Activated CD8-positive, alpha-beta memory T cell treated with anti-CD3 and anti-CD28 coated beads for 48 hours (primary cell): ENCODE measurements around the gene PANK4.

Experiments used
- DNase-seq, 3 experiments: peaks; one replicate each; pipeline ENCODE4 v3.0.0-alpha.2; 2020; ENCODE audit warnings: low read depth in 2 of 3, low spot score in 2 of 3

Gene PANK4

DNA sequence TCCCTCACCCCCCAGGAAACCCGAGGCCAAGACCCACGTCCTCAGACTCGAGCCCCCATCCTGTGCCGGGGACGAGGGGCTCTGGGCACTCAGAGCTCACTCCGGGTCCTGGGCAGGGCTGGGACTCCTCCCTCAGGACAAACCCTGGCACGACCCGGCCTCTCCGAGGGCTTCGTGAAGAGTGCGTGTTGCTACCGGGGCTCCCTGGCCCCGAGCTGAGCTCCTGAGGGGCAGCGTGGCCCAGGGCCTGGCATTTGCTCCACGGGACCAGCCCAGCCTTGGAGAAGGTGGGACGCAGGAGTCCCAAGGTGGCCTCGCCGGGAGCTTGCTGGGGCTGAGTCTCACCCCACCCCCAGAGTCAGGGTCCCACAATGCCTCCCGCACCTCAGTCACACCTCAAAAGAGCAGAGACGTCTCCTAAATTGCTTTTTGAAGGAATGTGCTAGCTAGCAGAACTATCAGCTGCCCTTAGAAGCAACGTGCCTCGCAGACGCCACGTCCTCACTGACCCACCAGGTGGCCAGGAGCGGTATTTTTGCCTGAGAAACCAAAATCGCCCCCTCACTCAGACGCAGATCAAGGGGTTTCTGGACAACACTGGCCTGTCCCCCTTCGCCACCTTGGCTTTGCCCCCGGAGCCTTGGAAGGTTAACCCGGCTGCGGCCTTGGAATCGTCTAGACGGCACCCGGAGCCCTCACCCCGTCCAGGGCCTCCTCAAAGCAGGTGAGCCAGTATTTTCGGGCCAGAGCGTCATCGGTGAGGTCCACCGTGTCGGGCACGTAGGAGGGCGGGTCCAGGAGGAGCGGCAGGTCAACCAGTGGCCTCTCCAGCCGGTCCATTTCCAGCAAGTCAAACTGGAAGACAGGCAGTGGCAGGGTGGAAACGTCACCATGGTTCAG lies 11.3 kb downstream of the PANK4 start:
- DNase-seq: no peak

DNA sequence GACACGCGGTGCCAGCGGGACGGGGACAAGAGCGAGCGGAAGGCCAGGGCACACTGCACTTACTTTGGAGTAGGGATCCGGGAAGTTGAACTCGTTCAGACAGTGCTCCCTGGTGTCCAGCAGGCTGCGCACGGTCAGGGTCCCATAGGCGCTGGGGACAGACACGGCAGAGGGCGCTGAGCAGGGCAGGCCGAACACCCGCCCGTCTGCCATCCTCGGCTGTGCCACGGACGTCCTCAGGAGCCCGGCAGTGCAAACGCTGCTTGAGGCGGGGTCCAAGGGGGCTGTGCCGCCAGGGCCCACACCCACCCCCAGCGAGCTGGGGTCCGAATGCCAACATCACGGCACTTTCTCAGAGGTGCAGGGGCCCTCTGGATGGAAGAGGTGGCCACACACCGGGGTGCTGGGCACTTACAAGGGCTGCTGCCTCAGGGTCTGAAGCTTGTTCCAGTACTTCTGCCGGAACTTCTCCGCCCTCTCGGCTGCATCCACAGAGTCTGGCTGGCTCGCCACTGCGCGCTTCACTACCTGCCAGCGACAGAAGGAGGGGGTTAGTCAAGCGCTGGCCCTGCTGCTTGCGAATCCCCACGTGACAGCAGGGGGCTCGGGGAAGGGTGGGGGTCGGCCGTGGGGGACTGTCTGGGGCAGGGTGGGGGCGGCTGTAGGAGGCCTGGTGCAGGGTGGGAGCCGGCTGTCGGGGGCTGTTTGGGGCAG lies 12.3 kb downstream of the PANK4 start:
- DNase-seq: no peak

DNA sequence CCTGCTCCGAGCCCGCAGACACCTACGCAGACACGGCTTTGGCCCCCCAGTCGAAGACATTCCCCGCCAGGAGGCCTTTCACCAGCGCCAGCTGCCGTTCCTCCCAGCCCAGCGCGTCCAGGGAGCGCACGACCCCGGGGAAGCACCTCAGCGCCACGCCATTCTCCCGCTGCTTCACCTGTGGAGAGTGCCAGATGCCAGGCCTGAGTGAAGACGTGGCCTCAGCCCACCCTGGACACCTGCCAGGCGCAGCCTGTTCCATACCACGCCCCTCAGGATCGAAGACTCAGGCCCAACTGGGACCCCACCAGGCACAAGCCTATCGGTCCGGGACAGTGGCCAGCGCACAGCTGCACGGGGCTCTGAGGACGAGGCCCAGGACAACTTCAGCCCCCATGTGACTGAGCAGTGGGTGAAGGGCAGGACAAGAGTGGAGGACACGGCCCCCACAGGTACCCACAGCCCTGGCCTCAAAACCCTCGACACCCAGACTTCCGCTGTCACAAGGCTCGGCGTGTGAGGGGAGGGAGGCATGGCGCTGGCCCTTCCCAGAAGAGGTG lies 13.5 kb downstream of the PANK4 start:
- no peak for DNase-seq

DNA sequence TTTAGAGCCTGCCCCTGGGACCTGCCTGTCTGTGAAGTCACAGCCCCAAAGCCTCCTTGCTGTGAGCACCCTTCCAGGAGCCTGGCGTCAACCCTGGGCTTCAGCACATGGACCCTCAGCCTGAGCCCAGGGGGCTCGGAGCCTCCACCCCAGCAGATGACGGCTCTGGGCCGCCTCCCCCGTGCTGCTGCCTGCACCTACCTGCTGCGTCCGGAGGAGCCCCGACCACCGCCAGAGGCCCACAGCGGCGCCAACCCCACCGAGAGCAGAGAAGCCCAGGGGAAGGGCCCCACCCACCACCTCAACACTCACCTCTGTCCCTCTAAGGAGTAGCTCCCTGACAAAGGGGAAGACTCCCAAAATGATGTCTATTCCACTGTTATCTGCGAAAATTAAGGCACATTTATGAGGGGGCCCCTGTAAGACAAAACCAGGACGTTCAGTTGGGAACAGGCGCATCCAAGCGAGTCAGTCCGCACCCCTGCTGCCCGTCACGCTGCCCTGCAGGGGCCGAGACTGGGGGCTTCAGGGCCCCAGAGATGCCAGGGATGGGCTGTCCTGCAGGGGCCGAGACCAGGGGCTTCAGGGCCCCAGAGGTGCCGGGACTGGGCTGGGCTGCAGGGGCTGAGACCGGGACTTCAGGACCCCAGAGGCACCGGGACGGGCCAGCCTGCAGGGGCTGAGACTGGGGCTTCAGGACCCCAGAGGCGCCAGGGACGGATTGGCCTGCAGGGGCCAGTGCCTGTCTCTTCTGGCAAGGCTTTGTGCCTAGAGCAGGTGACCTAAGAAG lies 15.8 kb downstream of the PANK4 start:
- no peak for DNase-seq

DNA sequence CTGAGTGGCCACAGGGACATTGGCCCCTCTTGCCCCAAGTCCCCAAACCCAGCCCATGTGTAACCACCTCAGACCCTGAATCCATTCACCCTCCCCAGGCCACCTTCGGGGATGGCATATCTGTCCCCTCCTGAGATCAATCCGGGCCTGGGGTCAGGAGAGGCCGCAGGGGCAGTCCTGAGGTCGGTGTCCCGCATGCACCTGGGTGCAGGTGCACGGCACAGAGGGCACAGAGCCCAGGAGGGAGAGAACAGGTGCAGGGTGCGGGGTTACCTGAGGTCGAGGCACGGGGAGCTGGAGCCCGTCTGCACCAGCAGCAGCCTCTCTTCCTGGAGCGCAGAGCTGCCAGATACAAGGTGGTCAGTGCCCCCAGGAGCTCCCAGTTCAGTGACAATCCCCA lies 16.8 kb downstream of the PANK4 start:
- DNase-seq: no peak

DNA sequence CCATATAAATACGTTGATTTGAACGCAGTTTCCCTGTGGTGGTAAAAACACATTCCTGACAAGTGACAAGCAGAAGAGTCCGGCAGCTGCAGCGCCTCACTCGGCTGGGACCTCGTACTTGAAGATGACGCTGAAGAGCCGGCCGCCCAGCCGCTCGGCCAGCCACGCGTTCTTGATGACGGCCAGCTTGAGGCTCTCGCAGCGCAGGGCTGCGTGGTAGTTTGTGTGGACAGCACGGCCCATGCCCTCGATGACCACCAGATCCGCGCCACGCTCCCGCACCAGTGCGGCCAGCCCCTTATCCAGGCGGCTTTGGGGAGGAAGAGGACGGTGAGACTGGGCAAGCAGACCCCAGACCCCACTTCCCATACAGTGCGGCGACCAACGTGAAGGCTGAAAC lies 17.6 kb downstream of the PANK4 start:
- no peak for DNase-seq

DNA sequence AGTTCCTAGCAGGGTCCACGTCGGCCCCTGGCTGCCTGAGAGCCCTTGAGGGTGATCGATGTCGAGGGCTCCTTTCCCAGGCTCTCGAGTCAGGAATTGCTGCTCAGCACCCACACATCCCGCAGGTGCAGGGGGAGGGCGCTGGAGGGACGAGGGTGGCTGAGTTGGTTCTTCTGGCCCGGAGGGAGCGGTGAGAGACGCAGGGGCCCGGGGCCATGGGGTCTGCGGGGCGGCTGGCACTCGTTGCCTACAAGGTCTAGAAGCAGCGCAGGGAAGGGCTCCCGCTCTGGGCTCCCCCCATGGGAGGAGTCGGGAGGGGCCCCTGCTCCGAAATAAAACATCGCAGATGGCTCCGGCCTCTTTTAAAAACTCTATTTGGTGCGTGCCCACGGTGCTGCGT lies 18.2 kb downstream of the PANK4 start:
- no peak for DNase-seq

DNA sequence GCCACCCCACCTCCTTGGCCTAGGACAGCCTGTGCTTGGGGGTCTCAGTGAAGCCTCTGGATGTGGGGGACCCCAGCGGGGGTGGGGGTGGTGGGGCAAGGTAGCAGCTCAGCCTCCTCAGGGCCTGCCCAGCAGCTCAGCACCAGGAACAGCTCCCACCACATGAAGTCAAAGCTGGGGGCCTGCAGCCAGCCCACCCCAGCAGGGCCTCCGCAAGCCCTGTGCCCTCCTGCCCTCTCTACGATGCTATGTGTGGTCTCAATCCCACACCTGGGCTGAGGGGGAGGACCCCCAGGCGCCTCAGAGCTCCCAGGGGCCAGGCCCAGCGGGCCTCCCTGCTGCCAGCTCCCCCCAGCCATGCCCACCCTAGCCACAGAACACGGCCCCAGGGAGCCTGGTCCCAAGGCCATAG lies 18.6 kb downstream of the PANK4 start:
- DNase-seq: no peak

DNA sequence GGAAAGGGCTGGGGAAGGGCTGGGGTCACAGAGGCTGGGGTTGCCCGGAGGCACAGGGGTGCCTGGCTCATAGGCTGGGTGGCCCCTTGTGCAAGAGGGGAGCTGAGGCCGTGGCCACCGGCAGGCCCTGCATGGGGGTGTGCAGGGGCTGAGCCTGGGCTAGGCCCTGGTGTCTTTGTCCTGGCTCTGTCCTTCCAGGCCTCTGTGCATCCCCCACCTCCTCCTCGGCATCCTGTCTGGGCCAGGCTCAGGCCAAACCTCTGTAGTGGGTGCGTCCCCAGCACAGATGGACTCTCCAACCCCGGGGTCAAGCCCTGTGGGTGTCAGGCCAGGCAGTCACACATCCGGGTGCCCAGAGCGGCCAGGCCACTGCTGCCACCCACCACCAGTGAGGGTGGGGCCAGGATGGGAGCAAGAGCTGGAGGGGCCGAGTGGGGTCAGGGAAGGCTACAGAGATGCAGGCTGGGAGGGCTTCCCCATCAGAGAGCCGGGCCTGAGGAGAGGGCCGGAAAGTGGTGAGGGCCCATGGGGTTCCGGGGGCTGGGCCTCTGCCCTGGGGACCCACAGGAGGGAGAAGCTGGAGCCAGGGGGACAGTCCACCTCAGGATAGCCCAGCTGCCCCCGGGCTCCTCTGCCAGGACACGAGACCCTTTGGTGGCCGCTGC lies 19.4 kb downstream of the PANK4 start:
- no peak for DNase-seq

DNA sequence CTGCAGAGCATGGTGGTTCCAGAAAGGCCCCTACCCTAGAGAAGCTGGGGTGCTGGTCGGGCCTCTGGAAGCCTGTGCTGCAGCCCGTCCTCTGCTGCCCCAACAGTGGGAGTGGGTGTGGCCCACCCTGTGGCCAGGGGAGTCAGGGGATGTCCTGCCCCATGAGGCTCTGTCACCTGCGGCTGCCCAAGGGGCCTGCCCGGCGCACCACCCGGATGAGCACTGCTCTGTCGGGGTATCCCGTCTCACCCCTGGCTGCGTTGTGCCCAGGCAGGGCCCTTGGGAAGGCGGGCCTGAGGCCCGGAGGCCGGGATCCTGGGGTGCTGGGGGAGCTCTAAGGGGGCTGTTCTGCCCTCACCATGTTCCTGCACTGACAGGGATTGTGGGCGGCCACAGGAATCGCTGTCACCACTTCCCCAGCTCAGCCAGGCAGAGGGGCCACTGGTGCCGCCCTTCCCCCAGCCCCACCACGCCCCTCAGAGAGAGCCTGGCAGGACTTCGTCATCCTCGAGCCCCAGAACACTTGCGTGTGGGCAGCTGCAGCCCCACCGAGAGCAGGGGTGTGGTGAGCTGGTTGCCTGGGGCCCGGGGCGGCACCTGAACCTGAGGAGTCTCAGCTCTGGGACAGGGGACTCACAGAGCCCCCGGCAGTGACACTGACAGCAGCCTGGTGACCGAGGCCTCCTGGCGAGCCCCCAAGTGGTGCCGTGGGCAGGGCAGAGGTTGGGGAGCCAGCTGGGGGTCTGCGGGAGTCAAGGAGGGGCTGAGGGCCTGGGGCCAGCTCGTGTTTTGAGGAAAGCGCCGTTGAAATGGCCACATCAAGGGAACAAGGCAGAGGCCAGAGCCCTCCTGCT lies 20.2 kb downstream of the PANK4 start:
- no peak for DNase-seq

DNA sequence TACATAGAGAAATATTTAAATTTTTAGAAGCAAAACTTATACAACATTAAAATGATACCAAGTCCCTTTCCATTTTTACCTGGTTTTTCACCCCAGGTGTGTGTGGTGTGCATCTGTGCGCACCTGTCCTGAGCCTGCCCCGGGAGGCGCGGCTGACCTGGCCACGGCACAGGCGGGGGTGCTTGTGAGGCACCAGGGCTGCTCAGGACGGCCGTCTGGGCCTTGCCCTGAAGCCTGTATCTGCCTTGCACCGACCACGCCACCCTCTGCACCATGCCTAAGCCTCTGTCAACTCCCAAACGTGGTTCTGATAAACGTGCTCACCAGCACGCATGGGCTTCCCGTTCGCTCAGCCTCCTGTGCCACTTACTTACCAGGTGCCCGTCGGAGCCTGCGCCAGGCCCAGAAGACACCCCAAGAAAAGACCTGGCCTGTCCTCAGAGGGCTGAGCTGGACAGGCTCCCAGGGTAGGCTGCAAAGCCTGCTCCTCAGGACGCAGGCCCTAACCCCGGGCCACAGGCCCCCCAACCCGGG lies 20.9 kb downstream of the PANK4 start:
- DNase-seq: no peak

DNA sequence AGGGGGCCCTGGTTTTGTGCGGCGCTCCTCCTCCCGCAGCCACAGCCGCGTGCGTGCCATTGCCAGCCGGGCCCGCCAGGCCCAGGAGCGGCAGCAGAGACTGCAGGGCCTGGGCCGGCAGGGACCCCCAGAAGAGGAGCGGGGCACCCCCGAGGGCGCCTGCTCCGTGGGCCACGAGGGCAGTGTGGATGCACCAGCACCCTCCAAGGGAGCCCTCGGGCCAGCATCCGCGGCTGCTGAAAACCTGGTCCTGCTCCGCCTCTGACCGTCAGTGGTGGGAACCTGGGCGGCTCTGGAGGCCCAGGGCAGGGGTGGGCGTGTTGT lies 21.5 kb downstream of the PANK4 start:
- no peak for DNase-seq

DNA sequence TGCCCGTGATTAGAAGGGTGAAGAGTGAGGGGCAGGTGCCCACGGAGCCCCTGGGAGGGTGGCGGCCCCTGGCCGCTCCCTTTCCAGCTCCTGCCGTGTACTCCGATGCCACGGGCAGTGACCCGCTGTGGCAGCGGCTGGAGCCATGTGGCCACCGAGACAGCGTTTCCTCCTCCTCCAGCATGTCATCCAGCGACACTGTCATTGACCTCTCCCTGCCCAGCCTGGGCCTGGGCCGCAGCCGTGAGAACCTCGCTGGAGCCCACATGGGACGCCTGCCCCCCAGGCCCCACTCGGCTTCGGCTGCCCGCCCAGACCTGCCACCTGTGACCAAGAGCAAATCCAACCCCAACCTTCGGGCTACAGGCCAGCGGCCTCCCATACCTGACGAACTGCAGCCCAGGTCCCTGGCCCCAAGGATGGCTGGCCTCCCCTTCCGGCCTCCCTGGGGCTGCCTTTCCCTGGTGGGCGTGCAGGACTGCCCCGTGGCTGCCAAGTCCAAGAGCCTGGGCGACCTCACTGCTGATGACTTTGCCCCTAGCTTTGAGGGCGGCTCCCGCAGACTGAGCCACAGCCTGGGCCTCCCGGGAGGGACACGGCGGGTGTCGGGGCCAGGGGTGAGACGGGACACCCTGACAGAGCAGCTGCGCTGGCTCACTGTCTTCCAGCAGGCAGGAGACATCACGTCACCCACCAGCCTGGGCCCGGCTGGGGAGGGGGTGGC lies 22.0 kb downstream of the PANK4 start:
- DNase-seq: no peak

DNA sequence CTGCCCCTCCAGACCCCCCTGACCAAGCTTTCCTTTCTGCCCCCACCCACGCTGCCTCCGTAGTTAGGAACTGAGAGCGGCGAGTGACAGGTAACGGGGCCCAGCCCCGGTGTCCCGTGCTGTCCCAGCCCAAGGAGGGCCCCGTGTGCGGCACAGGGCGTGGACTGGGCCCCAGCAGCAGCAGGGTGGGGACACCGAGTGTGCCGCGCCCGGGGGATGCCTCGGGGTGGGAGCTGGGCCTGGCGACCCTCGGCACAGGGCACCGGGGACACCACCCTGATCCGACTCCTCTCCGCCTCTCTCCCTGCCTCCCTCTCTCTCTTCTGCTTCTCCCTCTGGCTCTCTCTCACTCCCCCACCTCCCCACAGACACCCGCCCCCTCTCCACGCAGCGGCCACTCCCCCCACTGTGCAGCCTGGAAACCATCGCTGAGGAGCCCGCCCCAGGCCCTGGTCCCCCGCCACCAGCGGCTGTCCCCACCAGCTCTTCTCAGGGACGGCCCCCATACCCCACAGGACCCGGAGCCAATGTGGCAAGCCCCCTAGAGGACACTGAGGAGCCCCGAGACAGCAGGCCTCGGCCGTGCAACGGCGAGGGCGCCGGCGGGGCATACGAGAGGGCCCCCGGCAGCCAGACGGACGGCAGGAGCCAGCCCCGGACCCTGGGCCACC lies 22.7 kb downstream of the PANK4 start:
- DNase-seq: no peak

DNA sequence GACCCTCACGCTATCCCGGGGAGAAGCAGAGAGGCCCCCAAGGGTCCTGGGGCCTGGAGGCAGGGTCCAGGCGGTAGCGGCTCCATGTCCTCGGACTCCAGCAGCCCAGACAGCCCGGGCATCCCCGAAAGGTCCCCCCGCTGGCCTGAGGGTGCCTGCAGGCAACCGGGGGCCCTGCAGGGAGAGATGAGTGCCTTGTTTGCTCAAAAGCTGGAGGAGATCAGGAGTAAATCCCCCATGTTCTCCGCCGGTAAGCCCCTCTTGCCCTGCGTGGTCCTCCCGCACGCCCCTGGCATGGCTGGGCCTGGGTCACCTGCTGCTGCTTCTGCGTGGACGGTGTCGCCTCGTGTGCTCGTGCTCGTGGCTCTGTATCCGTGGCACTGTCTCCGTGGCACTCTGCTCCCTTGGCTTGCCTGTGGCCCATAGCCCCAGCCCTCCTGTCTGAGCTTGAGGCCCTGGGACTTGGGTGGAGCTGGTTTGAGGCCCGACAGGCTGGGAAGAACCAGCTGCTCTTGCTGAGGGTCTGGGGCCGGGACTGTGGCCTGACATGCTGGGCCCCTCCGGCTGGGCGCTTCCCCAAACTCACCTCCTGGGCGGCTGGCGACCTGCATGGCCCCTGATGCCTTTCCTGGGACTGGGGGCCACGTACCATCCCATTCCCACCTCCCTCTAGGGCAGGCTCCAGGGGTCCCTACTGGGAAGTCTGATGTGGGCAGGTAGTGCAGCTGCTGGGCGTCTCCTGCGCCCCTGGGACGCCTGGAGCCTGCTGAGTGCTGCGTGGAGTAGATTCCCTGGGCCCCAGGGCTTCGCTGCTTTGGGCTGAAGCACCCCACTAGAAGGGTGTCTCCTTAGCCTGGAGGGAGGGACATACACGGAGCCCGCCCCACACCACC lies 23.5 kb downstream of the PANK4 start:
- DNase-seq: no peak

DNA sequence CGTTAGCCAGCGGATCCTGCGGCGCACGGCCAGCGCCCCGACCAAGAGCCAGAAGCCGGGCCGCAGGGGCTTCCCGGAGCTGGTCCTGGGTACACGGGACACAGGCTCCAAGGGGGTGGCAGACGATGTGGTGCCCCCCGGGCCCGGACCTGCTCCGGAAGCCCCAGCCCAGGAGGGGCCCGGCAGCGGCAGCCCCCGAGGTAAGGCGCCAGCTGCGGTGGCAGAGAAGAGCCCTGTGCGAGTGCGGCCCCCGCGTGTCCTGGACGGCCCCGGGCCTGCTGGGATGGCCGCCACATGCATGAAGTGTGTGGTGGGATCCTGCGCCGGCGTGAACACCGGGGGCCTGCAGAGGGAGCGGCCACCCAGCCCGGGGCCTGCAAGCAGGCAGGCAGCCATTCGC lies 24.2 kb downstream of the PANK4 start:
- DNase-seq: no peak

DNA sequence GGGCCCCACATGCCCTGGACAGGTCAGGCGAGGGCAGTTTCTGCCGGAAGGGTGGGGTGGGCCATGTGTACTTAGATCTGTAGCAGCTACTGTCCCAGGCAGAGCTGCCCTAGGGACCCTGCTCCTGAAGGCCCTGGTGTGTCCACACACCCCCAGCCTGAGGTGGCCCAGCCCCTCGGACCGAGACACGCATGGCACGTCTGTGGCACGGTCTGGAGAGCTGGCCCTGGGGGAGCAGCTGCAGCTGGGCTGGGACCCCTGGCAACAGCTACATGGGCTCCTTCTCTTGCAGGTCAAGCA lies 24.6 kb downstream of the PANK4 start:
- no peak for DNase-seq
